Measurements from ENCODE around the gene ENPP1.

The ENPP1 gene

DNA sequence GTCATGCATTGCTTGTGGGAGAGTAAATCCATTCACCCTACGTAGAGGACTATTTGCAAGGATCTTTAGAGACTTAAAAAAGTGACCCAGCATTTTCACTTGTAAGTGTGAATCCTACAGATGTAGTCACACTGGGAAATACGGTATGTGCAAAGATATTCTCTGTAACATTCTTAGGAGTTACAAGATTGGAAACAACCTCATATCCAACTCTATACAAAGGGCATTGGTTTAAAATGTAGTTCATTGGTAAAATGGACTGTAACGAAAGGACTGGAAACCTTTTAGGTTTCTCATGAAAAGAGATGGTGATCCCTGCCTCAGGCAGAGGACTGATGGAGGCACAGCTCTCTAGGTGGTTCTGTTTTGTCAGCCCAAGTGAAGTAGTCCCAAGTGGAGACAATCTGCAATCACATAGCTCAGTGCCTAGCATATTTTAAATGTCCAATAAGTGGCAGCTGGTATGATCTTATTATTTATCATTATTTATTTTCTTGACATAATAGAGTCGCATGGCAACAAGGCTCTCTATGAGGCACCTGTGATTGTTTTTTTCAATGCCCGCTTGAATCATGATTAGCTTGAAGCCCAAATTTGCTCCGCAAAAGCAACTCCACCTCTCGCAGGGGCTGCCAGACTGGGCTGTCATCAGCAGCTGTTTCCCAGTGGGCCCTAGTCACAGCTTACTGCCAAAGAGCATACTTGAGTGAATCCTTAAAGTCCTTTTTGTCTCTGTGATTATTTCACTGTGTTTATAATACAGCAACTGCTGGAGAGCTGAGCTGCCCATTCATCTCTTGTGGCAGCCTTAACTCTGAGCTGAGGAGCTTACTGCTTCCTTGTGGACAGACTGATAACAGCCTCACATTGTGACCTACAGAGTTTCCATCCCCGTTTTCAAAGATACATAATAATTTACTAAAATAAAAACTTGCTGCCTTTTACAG, 19.8 kb upstream of the ENPP1 start:
- DNase-seq: peak; percentile 85

DNA sequence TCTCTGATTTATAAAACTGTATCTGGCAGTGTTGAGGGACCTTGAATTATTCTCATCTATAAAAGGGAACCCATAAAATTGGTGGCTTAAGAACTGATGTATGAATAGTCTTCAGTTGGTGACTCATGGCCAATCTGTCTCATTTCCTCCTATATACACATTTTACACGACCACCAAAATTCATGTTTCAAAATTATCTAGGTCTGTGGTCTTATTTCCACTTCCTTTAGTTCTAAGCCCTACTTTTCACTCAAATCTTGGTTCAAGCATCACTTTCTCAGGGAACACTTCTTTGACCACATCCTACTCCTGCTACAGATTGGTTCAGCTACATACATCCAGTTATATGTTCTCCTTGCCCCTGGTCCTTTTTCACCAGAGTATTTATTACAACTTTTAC, 18.6 kb upstream of the ENPP1 start:
- no peak for DNase-seq

DNA sequence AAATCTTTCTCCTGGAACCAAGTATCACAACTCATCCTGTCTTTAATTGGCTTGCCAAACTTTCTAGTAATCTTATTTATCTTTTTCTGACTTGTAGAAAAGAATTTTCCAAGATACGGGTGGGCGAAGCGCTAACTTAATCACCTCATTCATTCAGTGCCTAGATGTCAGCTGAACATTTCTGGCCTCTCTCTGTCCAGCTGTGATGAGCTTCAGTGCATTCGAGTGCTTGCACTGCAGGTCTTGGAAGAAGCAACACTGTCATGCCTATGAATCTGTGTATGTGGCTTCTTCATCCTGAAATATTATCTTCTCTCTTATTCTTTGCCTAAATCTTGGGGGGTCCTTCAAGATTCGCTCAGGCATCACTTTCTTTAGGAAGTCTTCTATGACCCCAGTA, 16.3 kb upstream of the ENPP1 start:
- no peak for DNase-seq

DNA sequence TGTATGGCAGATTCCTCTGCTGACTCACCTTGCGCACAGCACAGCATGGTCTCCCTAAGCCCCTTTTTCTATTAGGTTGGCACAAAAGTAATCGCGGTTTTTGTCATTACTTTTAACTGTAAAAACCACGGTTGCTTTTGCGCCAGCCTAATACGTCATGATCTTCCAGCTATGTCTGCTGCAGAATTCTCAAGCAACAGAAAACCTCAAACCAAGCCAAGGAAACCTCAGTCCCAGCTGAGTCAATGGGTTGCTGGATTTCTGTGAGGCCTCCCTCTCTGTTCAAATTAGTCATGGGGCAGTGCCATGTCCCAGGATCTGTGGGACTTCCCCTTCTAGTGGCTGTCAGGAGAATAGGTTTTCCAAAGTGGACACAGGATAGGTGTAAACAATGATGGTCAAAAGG, 15.7 kb upstream of the ENPP1 start:
- DNase-seq: no peak

DNA sequence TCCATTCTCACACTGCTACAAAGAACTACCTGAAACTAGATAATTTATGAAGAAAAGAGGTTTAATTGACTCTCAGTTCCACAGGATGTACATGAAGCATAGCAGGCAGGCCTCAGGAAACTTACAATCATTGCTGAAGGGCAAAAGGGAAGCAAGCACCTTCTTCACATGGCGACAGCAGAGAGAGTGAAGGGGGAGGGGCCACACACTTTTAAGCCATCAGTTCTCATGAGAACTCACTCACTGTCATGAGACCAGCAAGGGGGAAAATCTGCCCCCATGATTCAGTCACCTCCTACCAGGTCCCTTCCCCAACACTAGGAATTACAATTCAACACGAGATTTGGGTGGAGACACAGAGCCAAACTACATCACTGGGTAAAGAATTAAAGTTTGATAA, 12.5 kb upstream of the ENPP1 start:
- no peak for DNase-seq

DNA sequence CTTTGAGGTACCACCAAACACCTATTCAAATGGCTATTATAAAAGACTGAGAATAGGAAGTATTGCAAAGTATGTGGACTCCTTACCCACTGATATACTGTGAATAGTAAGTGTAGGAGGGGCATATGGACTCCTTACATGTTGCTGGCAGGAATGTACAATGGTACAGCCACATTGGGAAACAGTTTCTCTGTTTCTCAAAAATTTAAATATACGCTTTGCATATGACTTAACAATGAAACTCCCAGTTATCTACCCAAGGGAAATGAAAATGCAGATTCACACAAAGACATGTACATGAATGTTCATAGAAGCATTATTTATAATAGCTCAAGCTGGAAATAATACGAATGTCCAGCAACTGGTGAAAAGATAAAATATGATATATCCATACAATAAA, 5.5 kb upstream of the ENPP1 start:
- DNase-seq: no peak

DNA sequence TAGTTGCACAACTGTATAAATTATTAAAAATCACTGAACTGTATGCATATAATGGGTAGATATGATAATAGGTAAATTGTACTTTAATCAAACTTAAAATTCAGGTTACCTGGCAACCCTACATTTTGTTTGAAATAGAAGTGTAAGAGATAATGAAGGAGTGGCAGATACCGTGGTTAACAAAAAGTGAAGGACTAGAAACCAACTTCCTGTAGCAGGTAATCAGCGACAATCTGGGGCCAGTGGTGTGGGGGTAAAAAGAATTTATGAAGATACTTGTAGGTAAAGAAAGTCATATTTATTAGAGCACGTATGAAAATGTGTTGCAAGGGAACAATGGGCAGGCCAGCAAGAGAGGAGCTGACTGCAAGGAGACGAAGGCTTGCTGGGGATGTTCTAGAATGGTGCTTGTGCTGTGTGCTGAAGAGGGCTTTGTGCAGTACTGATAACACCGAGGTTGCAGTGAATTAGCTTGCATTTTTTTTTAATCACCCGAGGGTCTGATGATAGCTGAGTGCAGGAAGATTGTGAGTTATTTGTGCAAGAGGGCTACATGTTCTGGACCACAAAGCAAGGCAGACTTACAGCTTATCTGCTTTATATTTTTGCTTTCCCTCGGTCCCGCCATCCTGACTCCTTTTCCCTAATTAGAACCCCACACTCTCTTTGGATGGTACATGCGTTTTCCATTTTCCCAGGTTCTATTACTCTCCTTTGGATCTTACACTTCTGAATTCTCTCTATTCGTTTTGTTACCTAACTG, 4.6 kb upstream of the ENPP1 start:
- DNase-seq: no peak

DNA sequence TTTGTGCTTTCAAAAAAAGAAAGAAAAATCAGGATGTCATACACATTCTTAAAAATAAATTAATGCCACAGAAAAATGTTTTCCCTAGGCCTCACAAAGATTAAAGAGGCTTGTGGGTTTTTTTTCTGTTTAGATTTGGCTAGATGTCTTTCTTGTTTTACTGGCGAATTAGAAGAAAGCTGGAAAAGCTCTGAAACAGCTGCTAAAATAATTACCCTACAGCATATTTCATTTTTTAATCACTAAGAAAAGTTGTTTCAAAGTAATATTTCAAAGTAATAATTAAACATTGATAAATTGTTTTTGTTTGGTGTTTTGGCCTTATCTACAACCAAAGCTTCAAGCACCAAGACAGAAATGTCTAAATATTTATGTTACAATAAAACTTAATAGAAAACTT, 3.7 kb upstream of the ENPP1 start:
- DNase-seq: no peak

DNA sequence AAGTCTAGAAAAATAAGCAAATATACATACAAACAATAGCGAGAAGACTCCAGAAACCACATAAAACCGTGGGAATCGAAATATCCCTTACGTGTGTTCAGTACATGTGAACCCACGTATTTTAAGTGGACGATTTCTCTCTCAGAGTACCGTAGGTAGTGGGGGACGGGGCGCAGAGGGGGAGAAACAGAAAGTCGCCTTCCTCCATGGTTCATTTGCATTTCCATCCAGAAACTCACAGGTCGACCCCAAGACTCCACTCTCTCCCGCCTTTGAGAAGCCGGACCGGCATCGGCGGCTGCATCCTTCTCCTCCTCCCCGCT, 538 bp upstream of the ENPP1 start:
- DNase-seq: no peak

DNA sequence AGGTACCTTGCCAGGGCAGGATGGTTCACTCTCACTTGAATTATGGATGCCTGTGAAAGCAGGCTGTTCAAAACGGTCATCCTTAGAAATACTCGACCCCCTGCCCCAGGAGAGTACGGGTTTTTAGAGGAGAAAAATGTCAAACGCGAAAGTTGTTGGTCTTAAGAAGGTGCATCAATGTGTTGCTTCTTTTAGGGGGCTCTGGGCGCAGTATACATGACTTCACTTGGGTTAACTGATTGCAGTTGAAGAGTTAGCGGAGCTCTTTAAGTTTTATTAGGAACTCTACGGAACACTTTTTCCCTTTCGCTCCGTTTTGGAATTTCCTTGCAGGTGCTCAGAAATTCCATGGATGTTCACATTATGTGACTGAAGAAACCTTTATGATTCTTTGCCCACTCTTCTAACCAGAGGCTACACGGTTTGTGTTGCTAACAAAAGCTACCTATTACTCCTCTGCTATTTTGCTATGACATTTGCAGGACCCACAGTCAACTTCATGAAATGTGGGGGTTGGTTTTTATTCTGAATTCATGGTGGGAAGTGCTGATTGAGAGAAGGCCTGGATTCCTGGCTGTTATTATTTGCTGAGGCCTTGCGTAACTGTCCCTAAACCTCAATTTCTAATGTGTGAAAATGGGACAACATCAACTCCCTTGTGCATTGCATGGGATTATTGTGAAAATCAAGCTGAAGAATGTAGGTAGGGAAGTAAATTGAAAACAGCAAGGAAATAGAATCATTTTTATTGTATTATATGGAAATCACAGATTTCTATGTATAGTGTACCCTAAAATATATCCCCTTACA, 845 bp downstream of the ENPP1 start:
- no peak for DNase-seq

DNA sequence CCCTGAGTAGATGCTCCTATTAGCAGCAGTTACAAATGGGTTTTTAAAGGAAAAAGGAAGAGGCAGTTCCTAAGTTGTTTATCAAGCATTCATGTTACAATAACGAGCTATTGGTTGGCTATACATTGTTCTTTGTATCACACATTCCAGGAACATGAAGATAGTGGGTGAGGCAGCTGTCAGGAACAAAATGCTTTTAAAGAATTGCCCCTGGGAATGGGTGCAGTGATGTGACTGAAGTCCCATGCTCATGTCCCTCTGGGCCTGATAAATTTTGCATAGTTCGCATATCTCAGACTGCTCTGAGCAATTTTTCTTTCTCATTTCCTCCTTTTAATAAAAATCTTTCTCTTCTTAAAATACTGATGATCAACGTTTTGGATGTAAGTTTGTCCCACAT, 3.7 kb downstream of the ENPP1 start:
- no peak for DNase-seq

DNA sequence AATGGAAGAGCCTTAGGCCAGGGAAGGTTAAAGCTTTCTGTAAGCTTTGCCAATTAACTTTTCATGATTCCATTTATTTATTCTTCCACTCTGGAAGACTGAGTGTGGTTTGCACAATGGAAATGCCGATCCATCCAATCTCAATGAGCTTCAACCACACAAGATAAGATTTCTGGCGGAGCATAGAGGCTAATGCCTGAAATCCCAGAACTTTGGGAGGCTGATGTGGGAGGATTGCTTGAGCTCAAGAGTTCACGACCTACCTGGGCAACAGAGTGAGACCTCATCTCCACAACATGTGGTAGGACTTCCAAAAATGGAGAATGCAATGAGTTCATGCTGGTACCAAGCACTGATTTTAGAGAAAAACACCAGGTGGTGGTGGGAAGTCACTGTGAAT, 6.2 kb downstream of the ENPP1 start:
- DNase-seq: no peak

DNA sequence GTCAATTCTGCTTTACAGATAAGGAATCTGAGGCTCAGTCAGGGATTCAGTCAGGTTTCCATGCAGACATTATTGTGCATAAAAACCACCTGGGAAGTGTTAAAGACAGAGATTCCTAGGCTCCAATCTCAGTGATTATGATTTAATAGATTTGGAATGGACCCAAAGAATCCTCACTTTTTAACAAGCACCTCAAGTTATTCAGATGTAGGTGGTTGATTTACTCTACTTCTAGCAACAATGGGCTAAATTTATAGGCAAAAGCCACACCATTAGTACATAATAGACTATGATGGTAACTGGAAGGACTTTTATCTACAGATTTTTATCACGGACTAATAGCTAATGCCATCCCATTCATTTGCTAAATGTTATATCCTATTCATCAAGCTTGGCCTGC, 9.0 kb downstream of the ENPP1 start:
- DNase-seq: no peak

DNA sequence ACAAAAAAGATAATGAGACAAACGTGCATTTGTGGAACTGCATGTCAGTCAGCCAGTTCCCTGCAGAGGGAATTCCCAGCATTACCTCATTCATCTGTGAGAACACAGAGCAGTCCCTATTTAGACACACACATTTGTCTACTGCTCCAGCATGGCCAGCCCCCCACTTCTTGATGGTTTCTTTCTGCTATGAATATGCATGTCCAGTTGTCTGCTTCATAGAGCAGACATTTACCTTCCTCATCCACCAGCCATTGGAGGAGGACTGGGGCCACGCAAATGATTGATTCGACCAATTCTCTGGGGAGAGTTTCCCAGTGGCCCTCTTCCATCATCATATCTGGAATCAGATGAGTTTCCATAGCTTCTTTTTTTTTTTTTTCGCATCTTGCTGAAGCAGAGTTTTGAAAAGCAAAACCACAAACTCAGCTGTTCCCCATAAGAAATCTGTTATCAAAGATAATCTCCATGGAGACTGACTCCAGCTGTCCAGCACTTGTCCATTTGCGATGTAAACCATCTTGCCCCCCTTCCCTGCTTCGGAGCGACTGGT, 11.8 kb downstream of the ENPP1 start:
- no peak for DNase-seq

DNA sequence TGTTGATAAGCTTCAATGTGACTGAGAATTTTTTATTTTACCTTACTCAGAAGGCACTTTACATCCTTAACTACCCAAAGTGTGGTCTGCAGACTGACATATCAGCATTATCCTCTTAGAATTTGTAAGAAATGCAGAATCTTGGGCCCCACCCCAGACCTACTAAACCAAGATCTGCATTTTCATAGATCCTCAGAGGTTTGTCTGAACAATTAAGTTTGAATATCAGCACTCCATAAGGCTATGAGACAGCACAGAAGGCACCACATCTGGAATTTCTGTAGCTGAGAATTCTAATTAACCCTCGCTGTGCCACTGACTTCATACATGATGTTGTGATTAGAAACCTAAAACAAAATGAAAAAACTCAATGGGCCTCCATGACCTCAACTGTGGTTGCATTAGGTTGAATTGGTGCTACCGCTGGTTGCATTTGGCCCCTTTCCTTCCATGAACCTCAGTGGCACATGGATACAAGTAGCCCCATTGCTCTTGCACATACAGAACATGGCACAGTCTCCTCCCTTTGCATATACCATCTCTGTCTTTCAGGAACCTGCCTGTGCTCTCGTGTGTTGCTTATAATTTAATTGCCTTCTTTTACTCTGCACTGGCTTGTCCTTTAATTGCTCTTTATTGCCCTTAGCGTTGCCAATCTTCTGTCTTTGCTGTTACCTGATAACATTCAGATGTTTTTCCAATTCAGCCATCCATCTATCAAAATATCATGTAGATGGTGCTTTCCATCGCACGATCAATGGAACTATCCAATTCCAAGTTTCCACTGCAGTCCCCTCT, 13.4 kb downstream of the ENPP1 start:
- no peak for DNase-seq

DNA sequence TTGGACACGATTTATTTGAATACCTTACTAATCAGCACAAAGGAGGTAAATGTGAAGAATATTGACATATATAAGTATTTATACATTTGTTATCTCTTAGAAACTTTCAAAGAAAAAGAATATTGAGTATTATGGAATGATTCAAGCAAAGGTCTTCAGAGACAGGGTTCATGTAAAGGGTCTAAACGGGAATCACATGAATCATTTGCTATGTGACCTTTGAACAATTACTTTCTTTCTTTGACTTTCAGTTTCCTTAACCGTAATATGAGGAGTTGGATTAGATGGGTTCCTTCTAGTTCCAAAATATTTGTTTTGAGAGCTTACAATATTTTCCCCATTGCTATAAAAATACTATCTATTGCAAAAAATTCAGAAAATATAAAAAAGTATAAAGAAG, 14.3 kb downstream of the ENPP1 start:
- DNase-seq: no peak

DNA sequence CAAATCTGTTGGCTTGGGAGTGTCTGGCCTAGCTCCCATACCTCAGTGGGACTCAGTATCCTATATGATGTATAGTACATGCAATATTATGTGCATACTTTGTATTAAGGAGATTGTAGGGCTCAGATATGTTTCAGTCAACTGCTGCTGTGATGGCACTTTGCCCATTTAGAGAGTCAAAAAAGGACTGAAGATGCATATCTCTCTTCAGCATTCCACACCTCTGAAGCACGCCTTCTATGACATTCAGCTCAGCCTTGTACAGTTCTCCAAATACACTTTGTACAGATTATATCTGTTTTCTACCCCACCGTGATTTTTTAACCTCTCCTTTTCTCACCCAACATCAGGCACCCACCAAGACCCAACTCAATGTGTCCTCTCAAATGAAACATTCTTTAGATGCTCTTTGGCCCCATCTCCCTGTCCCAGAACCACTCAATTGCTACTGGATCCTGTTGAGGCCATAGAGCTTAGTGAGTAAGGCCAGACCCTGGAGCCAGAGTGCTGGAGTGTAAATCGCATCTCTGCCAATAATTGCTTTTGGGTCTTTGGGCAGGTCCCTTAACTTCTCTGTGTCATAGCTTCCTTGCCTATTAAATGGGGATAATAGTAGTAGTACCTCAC, 15.6 kb downstream of the ENPP1 start:
- DNase-seq: no peak

DNA sequence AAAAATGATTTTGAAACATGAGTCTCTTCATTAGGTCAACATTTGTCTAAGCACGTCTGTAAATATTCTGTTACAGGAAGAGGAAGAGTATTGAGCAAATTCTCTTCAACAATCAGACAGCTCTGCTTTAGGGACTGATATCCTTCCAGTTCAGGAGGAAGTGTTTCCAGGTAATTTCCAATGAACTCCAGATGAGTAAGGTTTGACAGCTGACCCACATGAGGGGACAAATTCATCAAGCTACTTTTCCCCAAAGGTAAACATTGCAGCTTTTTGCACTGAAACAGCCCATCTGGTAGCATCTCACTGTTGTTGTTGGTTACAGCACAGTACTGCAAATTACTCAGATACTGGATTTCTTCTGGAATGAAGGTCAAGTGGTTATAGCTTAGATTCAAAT, 18.1 kb downstream of the ENPP1 start:
- no peak for DNase-seq

DNA sequence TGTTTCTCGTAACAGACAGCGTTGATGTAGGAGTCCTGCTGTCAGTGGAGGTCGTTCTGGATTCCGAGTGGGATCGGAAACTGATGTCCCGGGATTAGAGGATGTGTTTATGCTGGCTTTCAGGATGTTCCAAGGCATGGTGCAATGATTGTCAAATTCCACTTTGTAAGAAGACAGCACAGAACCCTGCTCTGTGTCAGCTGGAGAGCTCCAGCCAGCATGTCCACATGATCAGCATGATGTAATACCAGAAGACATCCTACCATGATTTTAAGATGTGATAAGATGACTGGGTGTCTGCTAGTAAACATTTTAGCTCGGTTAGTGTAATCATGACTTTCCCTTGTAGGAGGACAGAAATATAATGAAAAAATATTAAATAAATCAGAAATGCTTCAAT, 20.3 kb downstream of the ENPP1 start:
- no peak for DNase-seq

DNA sequence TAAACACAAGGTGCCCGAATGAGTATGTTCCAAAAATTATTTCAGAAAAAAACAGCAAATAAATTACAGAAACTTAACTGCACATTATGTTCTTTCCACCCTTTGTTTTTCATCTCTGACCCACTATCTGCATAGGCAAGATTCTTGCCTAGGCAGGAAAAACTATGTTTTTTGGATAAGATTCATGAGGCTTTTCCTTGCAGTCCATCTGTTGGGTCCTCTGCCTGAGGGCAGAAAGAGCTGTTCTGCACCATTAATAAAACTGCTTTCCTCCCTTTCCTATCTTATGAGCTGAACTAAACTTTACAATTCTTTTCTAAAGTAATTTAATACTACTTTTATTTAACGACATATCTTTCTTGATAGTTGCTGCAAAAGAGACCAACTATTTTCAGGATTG, 21.1 kb downstream of the ENPP1 start:
- DNase-seq: no peak

DNA sequence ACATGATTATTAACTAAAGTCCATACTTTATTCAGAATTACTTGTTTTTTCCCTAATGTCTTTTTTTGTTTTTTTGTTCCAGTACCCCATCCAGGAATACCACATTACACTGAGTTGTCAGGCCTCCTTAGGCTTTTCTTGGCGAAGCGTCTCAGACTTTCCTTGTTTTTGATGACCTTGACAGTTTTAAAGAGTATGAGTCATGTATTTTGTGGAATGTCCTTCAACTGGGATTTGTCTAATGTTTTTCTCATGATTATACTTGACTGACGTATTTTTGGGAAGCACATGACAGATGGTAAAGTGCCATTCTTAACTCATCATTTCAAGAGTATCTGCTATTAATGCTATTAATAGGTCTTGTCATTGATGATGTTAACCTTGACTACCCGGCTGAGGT, 23.6 kb downstream of the ENPP1 start:
- DNase-seq: no peak

DNA sequence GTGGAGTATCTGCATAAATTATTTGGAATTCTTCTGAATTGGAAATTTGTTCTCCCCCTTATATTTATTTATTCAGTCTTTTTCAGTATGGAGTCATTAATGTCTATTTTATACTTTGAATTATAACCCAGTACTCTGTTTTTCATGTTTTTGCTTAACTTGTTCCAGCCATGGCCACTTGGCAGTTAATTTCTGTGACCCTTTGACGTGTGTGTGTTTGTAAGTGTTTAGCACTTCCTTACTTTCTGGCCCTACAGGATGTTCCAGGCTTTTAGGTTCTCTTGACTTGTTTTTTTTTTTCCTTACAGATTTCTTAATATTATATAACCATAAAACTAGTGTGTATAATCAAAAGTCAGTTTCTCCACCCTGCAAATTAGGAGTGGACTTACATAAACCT, 24.1 kb downstream of the ENPP1 start:
- no peak for DNase-seq
